Stimulated activated CD8-positive, alpha-beta memory T cell treated with anti-CD3 and anti-CD28 coated beads, Interleukin-15, amount 100 ng/mL, for 48 hours (primary cell): ENCODE data around the gene GPR62.

Experiments used
- DNase-seq, 2 donors: peaks; one replicate each; pipeline ENCODE4 v3.0.0-alpha.2; 2020; ENCODE audit warnings: low read depth in 2 of 2

The GPR62 gene

GRCh38 chr3:51955893-51956770, 951 bp downstream of the GPR62 start:
- no peak for DNase-seq

DNA sequence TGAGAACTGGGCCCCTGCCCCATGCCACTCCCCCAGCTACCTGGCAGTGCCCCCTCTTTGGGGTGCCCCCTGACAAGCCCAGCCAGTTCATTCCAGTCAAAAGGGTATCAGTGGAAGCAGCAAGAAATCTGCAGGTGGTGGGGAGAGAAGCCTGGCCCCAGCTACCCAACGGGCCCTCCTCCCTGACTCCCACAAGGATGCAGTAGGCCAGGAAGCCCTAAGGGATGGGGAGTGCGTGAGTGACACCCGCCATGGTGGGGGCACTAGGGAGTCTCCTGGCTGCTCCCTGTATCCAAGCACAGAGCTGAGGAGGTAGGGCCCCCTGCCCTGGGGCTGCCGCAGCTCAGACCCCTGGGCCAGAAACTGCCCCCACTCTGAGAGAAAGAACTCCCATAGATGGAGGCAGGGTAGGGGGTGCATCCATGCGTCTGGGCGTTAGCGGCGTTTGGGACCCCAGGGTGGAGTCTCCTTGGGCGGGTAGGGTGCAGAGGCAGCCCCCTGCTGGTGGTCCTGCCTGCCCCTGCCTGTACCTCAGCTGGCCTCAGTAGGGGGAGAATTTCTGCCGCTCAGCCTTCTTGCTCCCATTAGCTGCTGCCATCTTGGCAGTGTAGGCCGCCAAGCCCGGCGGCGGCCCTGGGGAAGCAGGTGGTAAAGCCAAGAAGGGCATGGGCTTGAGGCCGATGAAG, 2.5 kb downstream of the GPR62 start:
- DNase-seq: no peak

DNA sequence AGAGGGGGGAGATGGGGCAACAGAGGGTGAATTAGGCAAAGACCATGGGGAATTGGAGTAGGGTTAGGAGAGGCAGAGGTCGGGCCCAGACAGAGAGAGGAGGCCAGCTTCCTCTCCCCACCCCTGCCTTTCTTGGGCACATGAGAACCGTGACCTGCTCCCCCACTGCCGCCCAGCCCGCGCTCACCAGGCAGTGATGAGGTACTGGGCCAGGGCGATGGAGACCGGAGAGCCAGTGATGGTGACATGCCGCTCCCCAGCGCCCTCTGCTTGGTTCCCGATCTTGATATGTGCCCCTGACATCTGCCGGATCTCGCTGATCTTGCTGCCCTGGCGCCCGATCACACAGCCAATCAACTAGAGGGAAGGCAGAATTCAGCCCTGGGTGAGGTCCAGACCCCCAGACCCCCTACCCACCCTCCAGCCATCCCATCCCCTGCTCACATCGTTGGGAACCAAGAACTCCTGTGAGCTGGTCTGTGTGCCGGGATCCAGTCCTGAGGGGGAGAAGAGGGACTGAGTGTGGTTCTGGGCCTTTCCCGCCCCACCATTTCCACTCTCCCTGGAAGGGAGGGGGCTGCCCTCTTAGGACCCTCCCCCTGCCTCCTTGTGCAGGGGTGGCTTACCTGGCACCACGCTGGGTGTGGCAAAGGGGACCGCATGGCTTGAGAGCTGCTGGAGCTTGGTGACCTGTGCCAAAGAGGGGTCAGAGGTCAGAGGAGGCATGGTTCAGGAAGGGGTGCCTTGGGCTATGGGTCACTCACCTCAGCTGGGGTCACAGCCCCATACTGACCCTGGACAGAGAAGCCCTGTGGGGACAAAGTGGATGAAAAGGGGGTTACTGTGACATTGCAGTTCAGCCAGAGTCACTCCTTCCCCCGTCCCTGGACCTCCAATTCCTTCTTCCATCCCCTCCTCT, 3.7 kb downstream of the GPR62 start:
- no peak for DNase-seq

- DNase-seq: no peak
Observed at GRCh38 chr3:51959651-51960050, 4.5 kb downstream of the GPR62 start.

- no peak for DNase-seq
Observed at GRCh38 chr3:51960386-51960785, 5.2 kb downstream of the GPR62 start.

DNA sequence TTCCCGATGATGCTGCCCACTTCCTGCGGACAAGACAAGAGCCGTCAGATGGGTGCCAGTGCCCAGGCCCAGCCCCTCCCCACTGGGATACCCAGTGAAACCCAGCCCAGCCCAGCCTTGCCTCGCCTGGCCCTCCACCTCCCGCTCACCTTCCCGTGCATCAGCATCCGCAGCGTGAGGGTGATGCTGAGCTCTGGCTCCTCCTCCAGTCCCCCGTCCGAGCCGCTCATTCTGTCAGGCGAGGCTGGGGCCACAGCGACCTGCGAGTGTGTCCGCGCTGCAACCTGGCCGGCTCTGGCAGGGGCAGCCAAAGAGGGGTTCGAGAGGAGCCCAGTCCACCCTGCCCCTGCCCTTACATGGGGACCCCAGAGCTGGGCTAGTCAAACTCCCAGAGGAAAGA, 5.8 kb downstream of the GPR62 start:
- no peak for DNase-seq

DNA sequence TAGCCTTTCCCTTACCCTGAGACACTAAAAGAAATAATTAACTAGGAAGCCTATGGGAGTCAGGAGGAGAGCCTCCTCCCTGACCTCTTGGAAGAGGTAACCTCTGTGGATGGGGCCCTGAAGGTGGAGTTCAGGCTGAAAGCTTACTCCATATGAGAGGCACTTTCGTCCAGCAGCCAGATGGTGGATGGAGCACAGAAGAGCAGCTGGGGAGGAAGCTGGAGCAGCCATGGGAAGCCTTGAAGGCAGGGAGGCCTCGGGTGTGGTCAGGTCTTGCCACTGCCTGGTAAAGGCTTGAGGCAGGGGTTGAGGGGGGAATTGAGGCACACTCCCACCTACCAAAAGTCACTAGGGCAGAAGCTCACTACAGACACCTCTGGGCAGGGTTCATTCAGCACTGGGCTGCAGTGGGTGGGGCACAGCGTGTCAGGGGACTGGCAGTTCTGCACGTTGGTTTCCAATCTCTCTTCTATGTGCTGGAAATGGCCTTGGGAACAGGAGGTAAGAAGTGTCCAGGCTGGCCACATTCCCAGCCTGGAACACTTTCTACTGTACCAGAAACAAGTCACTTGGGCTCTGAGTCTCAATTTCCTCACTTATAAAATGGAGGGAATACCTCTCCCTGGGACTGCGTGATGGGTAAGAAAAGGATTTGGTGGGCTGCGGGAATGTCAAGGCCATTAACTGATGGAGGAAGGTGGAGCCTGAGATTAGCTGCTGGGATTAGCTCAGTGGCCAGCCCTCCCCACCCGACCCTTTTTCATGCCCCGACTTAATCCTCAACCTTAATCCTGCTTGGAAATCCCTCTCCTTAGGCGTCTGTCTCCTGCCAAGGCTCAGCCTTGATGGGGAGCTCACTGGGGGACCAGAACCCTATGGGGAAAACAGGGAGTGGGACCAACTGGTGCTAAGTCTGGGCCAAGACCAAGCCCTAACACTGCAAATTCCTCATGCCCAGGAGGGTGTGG, 6.7 kb downstream of the GPR62 start:
- no peak for DNase-seq

DNA sequence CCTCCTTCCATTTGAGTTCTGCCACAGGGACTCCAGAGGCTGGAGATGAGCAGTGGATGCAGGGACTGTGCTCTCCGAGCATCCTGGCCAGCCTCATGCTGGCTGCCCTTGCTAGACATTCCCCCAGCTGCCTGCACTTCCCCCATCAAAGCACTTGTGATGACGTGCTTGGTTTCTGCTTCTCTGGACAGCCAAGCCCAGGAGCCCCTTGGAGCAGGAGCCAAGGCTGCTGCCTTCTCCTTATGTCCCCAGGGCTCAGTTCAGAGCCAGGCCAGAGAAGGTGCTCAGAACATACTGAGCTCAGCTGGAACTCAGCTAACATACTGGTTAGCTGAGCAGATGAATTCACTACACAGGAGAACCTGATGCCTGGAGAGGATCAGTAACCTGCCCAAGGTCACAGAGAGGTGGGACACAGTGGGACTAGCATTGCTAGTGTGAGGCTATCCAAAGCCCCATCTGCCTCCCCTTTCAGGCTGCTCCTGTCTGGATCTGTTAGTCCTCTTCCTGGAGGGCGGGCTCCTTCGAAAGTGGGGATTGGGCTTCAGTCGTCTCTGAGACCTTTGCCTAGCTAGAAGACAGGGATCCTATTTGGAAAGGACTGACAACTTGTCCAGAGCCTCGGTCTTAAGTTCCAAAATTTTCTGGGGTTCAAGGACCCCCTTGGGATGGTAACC, 7.8 kb downstream of the GPR62 start:
- no peak for DNase-seq

DNA sequence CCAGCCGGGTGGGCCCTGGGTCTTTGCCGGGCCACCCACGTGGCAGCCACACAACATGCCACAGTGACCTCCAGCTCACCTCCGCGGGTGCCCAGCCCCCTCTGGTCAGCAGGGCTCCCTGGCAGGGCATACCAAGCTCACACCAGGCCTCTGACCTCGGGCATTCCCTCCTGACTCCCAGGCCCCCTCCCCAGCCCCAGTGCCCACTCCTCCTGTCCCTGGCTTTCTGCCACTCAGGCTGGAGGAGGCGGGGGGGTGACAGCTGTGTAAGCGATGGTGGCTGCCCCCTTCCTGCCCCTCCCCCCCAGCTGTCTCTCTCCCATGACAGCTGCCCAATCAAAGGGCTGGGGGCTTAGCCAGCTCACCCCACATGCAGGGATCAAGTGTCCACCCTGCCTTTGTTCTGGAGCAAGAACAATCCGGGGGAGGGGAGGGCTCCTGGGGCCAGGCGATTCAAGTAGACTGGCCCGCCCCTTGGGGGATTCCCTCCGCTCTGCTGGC, 8.8 kb downstream of the GPR62 start:
- DNase-seq: no peak

- no peak for DNase-seq
Observed at GRCh38 chr3:51964521-51964920, 9.3 kb downstream of the GPR62 start.

- no peak for DNase-seq
Observed at GRCh38 chr3:51966016-51966415, 10.8 kb downstream of the GPR62 start.

GRCh38 chr3:51966486-51966885, 11.3 kb downstream of the GPR62 start:
- no peak for DNase-seq

DNA sequence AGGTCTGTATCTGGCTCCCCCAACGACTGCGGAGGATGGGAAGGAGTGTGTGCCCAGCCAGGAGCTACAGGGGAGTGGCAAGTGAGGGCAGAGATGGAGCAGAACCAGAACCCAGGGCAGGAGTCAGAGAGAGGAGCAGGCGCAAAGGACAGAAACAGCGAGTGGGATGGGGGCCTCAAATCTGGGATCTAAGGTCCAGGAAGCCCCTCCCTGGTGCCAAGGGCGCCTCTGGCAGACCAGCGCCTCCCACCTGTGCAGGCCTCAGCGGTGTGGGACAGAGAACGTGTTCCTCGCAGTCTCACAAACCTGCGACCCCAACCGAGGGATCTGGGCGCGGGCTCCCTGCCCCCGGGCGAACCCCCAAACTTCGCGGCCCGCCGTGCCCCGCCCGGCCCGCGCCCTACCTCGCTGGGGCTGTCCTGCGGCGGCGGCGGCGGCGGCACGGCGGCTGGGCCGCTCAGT, 11.8 kb downstream of the GPR62 start:
- no peak for DNase-seq

GRCh38 chr3:51967384-51968169, 12.4 kb downstream of the GPR62 start, which contains the start of gene PCBP4:
Gene PCBP4 (minus strand): TSS chr3:51967454. CDS start chr3:51961240, 6,214 bp downstream.
- no peak for DNase-seq

DNA sequence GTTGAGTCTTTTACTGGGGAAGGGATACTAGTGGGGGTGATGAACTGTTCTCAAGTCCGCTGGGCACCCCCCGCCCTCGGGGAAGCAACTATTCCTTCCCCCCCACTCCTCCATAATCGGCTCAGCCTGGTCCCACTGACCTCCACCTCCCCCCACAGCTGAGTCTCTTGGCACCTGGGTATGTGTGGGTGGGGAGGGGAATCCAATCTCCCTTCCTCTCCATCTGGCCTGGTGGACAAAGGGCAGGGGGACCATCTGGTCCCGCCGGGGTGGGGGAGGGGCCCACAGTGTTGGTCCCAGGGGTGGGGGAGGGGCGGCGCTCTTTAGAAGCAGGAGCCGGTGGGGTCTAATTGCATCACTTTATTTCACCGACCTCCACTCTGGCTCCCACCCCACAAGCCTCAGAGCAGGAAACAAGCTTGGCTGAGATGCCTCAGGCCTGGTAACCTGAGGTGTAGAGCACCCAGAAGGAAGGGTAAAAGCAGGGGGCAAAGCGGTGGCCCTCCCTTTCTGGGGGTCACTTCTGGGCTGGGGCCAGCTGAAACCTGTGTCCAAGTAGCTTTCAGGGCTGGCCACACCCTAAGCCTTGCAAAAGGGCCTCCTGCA, 13.1 kb downstream of the GPR62 start:
- no peak for DNase-seq

- DNase-seq: no peak
Observed at GRCh38 chr3:51968883-51969678, 13.9 kb downstream of the GPR62 start.

- DNase-seq: no peak
Observed at GRCh38 chr3:51969841-51970240, 14.7 kb downstream of the GPR62 start.
